HepG2 (cell line): ENCODE data around the gene NOTUM.

Source experiments
- NFYB ChIP-seq: sonication (generic); formaldehyde crosslinking; IDR thresholded peaks from 2 replicates; pipeline ENCODE4 v1.4.0; 2020; ENCODE audit warnings: missing genetic modification reagents
- PHB2 ChIP-seq: fragments of 450-650 bp; IDR thresholded peaks from 2 replicates; pipeline ENCODE4 v1.6.1; 2018; ENCODE audit not compliant: partially characterized antibody
- TF ChIP-seq, protein P1 (sequence below): sonication (generic); formaldehyde crosslinking; IDR thresholded peaks from 2 replicates; pipeline ENCODE4 v1.4.0; 2020; ENCODE audit warnings: missing genetic modification reagents, borderline replicate concordance
- TF ChIP-seq, protein P2 (sequence below): sonication (generic); formaldehyde crosslinking; IDR thresholded peaks from 2 replicates; pipeline ENCODE4 v1.8.1; 2023; ENCODE audit warnings: mild to moderate bottlenecking, missing genetic modification reagents, borderline replicate concordance

DNA sequence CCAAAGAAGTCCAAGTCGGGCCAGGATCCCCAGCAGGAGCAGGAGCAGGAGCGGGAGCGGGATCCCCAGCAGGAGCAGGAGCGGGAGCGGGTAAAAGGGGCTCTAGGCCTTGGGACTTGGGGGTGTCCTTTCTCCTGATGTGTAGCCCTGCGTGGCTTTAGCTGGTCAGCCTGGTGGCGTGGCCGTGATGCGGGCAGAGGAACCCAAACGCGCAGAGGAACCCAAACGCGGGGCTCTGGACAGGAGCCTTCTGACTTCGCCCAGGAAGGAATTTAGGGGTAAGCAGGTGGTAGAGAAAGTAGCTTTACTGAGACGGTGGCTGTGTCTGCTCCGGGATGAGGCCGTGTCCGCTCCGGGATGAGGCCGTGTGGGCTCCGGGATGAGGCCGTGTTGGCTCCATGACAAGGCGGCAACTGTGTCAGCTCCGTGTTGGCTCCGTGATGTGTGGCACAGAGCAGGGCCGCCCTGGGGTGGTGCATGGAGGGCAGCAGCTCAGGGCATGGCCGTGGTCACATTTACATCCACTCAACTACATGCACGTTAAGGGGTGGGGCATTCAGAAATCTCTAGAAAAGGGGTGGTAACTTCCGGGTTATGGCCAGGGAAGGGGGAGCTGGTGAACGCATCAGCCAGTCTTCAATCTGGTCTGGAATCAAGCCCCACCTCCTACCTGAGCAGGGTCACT, 35.9 kb upstream of the NOTUM start:
- TF ChIP-seq, protein P1, sequence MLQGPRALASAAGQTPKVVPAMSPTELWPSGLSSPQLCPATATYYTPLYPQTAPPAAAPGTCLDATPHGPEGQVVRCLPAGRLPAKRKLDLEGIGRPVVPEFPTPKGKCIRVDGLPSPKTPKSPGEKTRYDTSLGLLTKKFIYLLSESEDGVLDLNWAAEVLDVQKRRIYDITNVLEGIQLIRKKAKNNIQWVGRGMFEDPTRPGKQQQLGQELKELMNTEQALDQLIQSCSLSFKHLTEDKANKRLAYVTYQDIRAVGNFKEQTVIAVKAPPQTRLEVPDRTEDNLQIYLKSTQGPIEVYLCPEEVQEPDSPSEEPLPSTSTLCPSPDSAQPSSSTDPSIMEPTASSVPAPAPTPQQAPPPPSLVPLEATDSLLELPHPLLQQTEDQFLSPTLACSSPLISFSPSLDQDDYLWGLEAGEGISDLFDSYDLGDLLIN (CRISPR knock-in tag) = no peak
- TF ChIP-seq, protein P2, sequence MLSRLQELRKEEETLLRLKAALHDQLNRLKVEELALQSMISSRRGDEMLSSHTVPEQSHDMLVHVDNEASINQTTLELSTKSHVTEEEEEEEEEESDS (CRISPR knock-in tag) = no peak
- TF ChIP-seq NFYB (CRISPR knock-in tag) (no peak), PHB2 (no peak)
